HFFc6 (cell line): Measurements from ENCODE around the gene MTCL1. TPM values are rescaled to one million over a fixed set of nuclear protein-coding genes. Genes with fewer than 3 reads are reported as not detected.
A peak's percentile ranks its signal among the peaks of the same experiment; 100 is the strongest.

Source experiments
- DNase-seq: peaks from one replicate; pipeline ENCODE4 v3.0.0-alpha.2; 2018
- H3K27ac Mint-ChIP-seq: 2 replicates; pipeline ENCODE4 v1.8.0; 2020; ENCODE audit warnings: mild to moderate bottlenecking, mixed read lengths
- H3K27me3 Mint-ChIP-seq: 2 replicates; pipeline ENCODE4 v1.8.0; 2021; ENCODE audit warnings: mild to moderate bottlenecking, moderate library complexity, mixed read lengths; ENCODE audit not compliant: insufficient read depth
- H3K36me3 Mint-ChIP-seq: 2 replicates; pipeline ENCODE4 v1.8.0; 2021; ENCODE audit warnings: low read depth, mixed read lengths
- H3K4me1 Mint-ChIP-seq: 2 replicates; pipeline ENCODE4 v1.8.0; 2020; ENCODE audit warnings: low read depth, mixed read lengths
- H3K4me3 Mint-ChIP-seq: 2 replicates; pipeline ENCODE4 v1.8.0; 2020; ENCODE audit warnings: mild to moderate bottlenecking, moderate library complexity, mixed read lengths
- H3K9me3 Mint-ChIP-seq: 2 replicates; pipeline ENCODE4 v1.8.0; 2020; ENCODE audit warnings: mild to moderate bottlenecking, mixed read lengths
- CTCF ChIP-seq: fragments of 200-600 bp; sonication (generic); IDR thresholded peaks from 2 replicates; pipeline ENCODE4 v1.5.0; 2021; ENCODE audit warnings: antibody characterized with exemption, mild to moderate bottlenecking
- total RNA-seq, 6 experiments: library from RNA; stranded (reverse); fragmentation: NEBNext Ultra II Directional; extraction: Animal tissue kit (Norgen Biotek cat#: 25700); gene quantifications; 2 replicates in 1 of 6; 3 replicates in 5 of 6; pipeline ENCODE4 v1.2.3, GENCODE V29; 2021

The MTCL1 gene
- total RNA-seq, 6 experiments from 2014 or later: 47.2 to 59.7 (median 55.3) TPM

- DNase-seq: peak; percentile 62
- Mint-ChIP-seq H3K4me1 (peaks cover 50% of the 10 kb centered on the region), H3K4me3 (peak overlapping the region; percentile 99), H3K27me3 (peaks cover 6% of the 10 kb centered on the region; the same call in 1 of the 2 replicates), H3K27ac (peak overlapping the region; percentile 92), H3K36me3 (peaks cover 31% of the 10 kb centered on the region), H3K9me3 (no peaks in the 10 kb centered on the region)
- no peak for TF ChIP-seq CTCF
Measured at GRCh38 chr18:8707556-8708300, 2.4 kb downstream of the MTCL1 start.

DNA sequence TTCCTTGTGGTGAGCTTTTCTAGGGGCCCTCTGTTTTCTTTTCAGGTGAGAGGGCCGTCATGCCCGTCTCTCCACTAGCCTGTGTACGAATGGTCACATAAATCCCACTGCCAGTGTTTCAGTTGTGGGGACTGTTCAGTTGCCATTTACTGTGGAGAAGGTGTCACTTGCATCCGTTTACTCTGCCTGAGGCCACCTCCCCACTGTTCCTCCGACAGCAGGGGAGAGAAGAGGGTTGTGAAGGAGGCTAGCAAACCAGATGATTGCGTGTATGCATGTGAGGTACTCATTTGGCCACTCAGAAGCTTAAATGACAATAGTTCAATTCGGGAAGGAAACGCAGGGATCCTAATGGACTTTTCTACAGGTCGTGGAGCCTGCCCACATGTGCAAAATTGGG is 3.3 kb downstream of the MTCL1 start:
- Mint-ChIP-seq H3K4me3 (peak overlapping the region; percentile 99), H3K4me1 (peaks cover 50% of the 10 kb centered on the region), H3K9me3 (no peaks in the 10 kb centered on the region), H3K36me3 (peaks cover 35% of the 10 kb centered on the region), H3K27ac (no peak overlapping the region), H3K27me3 (peaks cover 6% of the 10 kb centered on the region; the same call in 1 of the 2 replicates)
- no peak for DNase-seq
- TF ChIP-seq CTCF: no peak

DNA sequence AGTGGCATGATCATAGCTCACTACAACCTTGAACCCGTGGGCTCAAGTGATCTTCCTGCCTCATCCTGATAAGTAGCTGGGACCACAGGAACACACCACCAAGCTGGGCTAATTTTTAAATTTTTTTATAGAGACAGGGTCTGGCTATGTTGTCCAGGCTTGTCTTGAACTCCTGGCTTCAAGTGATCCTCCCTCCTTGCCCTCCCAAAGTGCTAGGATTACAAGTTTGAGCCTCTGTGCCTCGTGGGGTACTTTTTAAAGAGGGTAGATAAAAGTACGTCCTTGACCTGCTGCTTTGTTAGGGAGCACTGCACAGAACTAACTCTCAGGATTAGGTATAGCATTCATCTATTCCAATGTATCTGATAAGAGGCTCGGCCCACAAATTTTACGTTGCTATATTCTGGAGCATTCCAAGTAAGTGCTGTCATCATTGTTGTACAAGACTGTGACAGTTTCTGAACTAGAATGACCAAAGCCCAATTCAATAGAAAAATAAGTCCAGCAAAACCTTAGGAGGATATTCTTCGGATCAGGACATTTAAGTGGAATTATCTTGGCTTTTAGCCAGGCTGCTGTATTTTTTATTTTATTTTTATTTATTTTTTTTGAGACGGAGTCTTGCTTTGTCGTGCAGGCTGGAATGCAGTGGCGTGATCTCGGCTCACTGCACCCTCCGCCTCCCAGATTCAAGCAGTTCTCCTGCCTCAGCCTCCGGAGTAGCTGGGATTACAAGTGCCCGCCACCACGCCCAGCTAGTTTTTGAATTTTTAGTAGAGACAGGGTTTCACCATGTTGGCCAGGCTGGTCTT is 4.1 kb downstream of the MTCL1 start:
- no peaks in the 10 kb centered on the region for H3K9me3 Mint-ChIP-seq
- H3K4me3 Mint-ChIP-seq: peak overlapping the region; percentile 99
- H3K27me3 Mint-ChIP-seq: peaks cover 6% of the 10 kb centered on the region; the same call in 1 of the 2 replicates
- DNase-seq: no peak
- TF ChIP-seq CTCF: no peak
- H3K27ac Mint-ChIP-seq: no peak overlapping the region
- H3K4me1 Mint-ChIP-seq: peaks cover 50% of the 10 kb centered on the region
- peaks cover 42% of the 10 kb centered on the region for H3K36me3 Mint-ChIP-seq

DNA sequence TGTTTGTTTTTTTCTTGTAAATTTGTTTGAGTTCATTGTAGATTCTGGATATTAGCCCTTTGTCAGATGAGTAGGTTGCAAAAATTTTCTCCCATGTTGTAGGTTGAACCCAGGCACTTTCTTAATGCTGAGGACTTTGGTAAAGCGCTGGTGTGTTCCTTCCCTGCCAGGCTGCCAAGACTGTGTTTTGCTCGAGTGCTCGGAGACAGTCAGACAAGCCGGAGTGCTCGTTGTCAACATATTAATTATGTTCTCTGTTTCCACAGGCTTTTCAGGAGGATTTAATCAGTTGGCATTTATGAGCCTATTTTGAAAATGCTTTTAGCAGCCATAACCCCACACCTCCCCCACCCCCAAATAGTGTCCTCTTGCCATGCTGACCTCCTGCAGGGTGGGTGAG is 6.4 kb downstream of the MTCL1 start:
- Mint-ChIP-seq H3K27ac (no peak overlapping the region), H3K36me3 (peaks cover 62% of the 10 kb centered on the region), H3K4me3 (no peak overlapping the region), H3K4me1 (peaks cover 58% of the 10 kb centered on the region), H3K27me3 (peaks cover 5% of the 10 kb centered on the region; the same call in 1 of the 2 replicates), H3K9me3 (no peaks in the 10 kb centered on the region)
- TF ChIP-seq CTCF: no peak
- no peak for DNase-seq

DNA sequence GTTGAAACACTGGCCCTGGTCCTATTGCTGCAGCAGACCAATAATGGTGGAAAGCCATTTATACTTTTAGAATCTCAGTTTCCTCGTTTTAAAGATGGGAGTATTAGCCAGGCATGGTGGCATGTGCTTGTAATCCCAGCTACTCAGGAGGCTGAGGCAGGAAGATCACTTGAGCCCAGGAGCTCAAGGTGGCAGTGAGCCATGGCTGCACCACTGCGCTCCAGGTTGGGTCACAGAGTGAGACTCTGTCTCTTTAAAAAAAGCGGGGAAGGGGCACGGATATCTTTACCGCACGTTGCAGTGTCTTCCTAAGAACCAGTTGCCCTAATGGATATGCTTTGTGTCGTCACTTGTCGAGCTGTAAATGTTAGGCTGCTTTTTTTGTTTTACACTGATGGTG is 8.3 kb downstream of the MTCL1 start:
- Mint-ChIP-seq H3K4me3 (no peak overlapping the region), H3K4me1 (peaks cover 64% of the 10 kb centered on the region), H3K27me3 (peaks cover under 1% of the 10 kb centered on the region; the same call in 1 of the 2 replicates), H3K36me3 (peaks cover 53% of the 10 kb centered on the region), H3K9me3 (no peaks in the 10 kb centered on the region), H3K27ac (no peak overlapping the region)
- DNase-seq: no peak
- no peak for TF ChIP-seq CTCF
